Measurements from ENCODE around the gene TSBP1.

- TF ChIP-seq POLR2A (IDR thresholded peaks at IDR 0.05) (no peak), CTCF (IDR thresholded peaks at IDR 0.05 in 4 of 5, conservative IDR thresholded peaks at IDR 0.05 in 1 of 5) (no peak)
Measured at GRCh38 chr6:32288426-32288825, 83.3 kb downstream of the TSBP1 start.
